ENCODE data around the gene DOK7. TPM values are rescaled to one million over a fixed set of nuclear protein-coding genes. Genes with fewer than 3 reads are reported as not detected.

The DOK7 gene
- total RNA-seq, 1 donor from 2014 or later: 0.69 TPM

- no peak for DNase-seq (ENCODE audit: low spot score)
- no peak overlapping the region for H3K4me3 Mint-ChIP-seq (ENCODE audit: unreplicated experiment)
- no peaks in the 10 kb centered on the region for H3K9me3 Mint-ChIP-seq (ENCODE audit: unreplicated experiment)
- H3K36me3 Mint-ChIP-seq (ENCODE audit: low read depth, unreplicated experiment): peaks cover 15% of the 10 kb centered on the region
- H3K4me1 Mint-ChIP-seq (ENCODE audit: unreplicated experiment): no peaks in the 10 kb centered on the region
- H3K27ac Mint-ChIP-seq (ENCODE audit: unreplicated experiment): peak overlapping the region; percentile 52
- TF ChIP-seq CTCF (IDR thresholded peaks at IDR 0.05; ENCODE audit: unreplicated experiment): no peak
- peaks cover 27% of the 10 kb centered on the region for H3K27me3 Mint-ChIP-seq (ENCODE audit: unreplicated experiment)
Measured at GRCh38 chr4:3433138-3433869, 29.8 kb upstream of the DOK7 start.

GRCh38 chr4:3434881-3435685, 28.0 kb upstream of the DOK7 start:
- peaks cover 5% of the 10 kb centered on the region for H3K36me3 Mint-ChIP-seq (ENCODE audit: low read depth, unreplicated experiment)
- peaks cover 24% of the 10 kb centered on the region for H3K27me3 Mint-ChIP-seq (ENCODE audit: unreplicated experiment)
- no peak overlapping the region for H3K27ac Mint-ChIP-seq (ENCODE audit: unreplicated experiment)
- no peak for DNase-seq (ENCODE audit: low spot score)
- H3K4me1 Mint-ChIP-seq (ENCODE audit: unreplicated experiment): no peaks in the 10 kb centered on the region
- TF ChIP-seq CTCF (IDR thresholded peaks at IDR 0.05; ENCODE audit: unreplicated experiment): no peak
- H3K4me3 Mint-ChIP-seq (ENCODE audit: unreplicated experiment): no peak overlapping the region
- H3K9me3 Mint-ChIP-seq (ENCODE audit: unreplicated experiment): no peaks in the 10 kb centered on the region

- peak overlapping the region; percentile 18 for H3K27ac Mint-ChIP-seq (ENCODE audit: unreplicated experiment)
- H3K4me3 Mint-ChIP-seq (ENCODE audit: unreplicated experiment): no peak overlapping the region
- H3K4me1 Mint-ChIP-seq (ENCODE audit: unreplicated experiment): no peaks in the 10 kb centered on the region
- no peak for DNase-seq (ENCODE audit: low spot score)
- H3K36me3 Mint-ChIP-seq (ENCODE audit: low read depth, unreplicated experiment): peaks cover 5% of the 10 kb centered on the region
- H3K9me3 Mint-ChIP-seq (ENCODE audit: unreplicated experiment): no peaks in the 10 kb centered on the region
- H3K27me3 Mint-ChIP-seq (ENCODE audit: unreplicated experiment): peaks cover 25% of the 10 kb centered on the region
- no peak for TF ChIP-seq CTCF (IDR thresholded peaks at IDR 0.05; ENCODE audit: unreplicated experiment)
Measured at GRCh38 chr4:3435686-3435956, 27.5 kb upstream of the DOK7 start.

GRCh38 chr4:3436048-3436797, 26.9 kb upstream of the DOK7 start:
- no peaks in the 10 kb centered on the region for H3K4me1 Mint-ChIP-seq (ENCODE audit: unreplicated experiment)
- no peak overlapping the region for H3K27ac Mint-ChIP-seq (ENCODE audit: unreplicated experiment)
- H3K36me3 Mint-ChIP-seq (ENCODE audit: low read depth, unreplicated experiment): peaks cover 5% of the 10 kb centered on the region
- TF ChIP-seq CTCF (IDR thresholded peaks at IDR 0.05; ENCODE audit: unreplicated experiment): no peak
- no peaks in the 10 kb centered on the region for H3K9me3 Mint-ChIP-seq (ENCODE audit: unreplicated experiment)
- DNase-seq (ENCODE audit: low spot score): no peak
- H3K27me3 Mint-ChIP-seq (ENCODE audit: unreplicated experiment): peaks cover 25% of the 10 kb centered on the region
- H3K4me3 Mint-ChIP-seq (ENCODE audit: unreplicated experiment): no peak overlapping the region

Data from endothelial cell (in vitro differentiated cells).